G401.6 (cell line): ENCODE measurements around the gene TM4SF1.

Experiments used
- FAIRE-seq: peaks from 2 replicates; lab custom pipeline; 2012; peaks lifted over from hg19 to GRCh38; lab: Jason Lieb, UNC

Gene TM4SF1

DNA sequence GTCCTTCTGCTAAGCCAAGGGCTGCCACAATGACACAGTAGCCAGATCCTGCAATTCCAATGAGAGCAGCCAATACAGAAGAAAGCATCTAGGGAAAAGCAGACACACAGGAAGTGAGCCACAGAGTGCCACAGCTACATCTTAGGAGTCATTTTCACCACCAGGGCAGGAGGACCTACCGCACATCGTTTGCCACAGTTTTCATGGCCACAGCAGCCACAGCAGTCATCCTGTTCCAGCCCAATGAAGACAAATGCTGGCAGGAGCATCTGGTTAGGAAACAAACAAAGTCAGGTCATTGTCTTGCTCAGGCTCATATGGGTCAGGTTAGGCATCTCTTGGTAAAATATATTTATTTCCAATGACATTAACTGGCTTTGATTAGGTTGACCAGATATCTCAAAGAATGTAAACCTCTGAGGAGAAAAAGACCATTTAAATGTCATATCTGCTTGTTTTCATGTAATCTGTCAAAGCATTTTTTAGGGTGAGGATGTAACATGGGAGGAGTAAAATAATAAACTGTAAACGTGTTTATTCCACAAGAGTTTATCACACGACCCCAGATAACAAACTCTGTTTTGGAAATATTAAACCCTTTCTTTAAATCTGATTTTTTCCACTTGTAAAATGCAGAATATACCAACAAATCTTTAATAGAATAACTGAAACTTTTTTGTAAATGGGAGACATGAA is 1.8 kb downstream of the TM4SF1 start:
- peak; percentile 70 for FAIRE-seq

- no peak for FAIRE-seq
These were observed 2.5 kb downstream of the TM4SF1 start for GRCh38 chr3:149374793-149375500.

GRCh38 chr3:149374391-149374790 is 3.1 kb downstream of the TM4SF1 start:
- FAIRE-seq: peak; percentile 15

- peak; percentile 36 for FAIRE-seq
These were observed 4.0 kb downstream of the TM4SF1 start for GRCh38 chr3:149373235-149374125.

GRCh38 chr3:149371723-149372114 is 5.7 kb downstream of the TM4SF1 start:
- no peak for FAIRE-seq

GRCh38 chr3:149371001-149371722 is 6.3 kb downstream of the TM4SF1 start:
- FAIRE-seq: no peak

GRCh38 chr3:149369991-149370866 is 7.2 kb downstream of the TM4SF1 start:
- no peak for FAIRE-seq

GRCh38 chr3:149368674-149369497 is 8.6 kb downstream of the TM4SF1 start:
- no peak for FAIRE-seq

DNA sequence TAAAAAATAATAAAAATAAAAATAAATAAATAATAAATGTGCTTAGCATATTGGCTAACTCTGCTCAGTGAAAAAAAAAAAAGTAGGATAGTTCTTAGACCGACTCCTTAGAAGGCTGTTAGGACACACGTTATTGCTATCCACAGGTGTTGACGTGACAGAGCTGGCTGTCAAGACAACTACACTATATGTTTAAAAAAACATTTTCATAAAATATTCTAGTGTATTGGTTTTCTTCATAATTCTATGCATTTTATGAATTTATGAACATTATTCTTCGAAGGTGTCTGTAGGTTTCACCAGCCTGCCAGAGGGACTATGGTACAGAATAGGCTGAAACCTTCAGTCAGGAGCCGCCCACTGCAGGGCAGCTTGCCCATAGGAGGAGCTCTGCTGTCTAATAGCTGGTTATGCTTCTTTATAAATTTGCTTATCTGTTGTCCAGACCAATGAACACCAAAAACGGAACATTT is 9.2 kb downstream of the TM4SF1 start:
- no peak for FAIRE-seq

DNA sequence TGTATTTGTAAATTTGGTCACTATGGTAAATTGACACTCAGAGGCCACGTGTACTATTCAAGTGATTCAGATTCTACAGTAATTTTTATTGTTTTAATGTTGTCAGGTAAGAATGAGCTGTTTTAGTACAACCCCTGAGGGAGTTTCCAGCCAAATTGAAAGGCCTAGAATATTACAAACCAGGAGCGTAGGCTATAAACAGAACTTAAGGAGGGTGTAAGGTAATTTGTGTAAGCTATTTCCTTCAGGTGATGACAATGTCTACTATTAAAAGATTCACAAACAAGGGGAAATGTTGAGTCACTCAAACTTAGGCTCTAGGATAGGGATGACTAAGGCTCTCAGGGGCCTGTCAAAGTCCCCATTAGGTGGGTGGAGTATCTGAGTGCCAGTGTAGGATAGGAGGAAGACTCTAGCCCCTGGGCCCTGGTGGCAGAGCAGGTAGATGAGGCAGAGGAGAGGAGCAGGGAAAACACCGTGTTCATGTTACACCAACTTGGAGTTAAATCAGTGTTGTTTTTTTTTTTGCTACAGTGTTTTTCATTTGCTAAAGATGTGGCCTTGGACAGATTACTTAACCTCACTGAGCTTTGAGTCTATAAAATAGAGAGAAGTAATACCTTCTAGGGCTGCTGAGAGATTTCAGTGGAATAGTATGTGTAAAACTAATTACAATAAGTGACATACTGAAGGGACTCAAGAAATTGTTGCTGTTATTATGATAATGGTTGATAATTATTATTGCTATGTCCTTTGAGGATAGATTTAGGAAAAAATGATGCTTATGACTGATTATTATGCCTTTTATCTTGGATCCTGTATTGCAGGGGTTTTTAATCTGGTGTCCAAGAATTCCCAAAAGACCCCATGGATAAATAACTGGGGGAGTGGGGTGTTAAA is 10.3 kb downstream of the TM4SF1 start:
- peak; percentile 100 for FAIRE-seq

- FAIRE-seq: no peak
These were observed 11.4 kb downstream of the TM4SF1 start for GRCh38 chr3:149366031-149366430.

DNA sequence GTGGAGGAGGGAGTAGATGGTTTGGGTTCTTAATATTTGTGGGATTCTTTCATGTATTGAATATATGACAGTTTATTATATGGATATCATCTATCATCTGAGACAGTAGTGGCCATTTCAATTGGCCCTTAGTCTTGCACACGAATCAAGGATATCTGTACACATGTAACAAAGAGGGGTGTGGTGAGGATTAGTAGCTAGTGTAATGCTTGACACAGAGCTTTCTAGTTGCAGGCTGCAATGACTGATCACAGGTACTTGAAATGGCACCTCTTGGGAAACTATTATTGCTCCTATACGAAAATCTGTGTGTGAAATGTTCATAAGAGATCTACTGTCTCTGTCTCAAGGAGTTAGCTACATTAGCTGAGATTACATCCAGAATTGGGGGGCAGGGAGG is 12.8 kb downstream of the TM4SF1 start:
- FAIRE-seq: no peak

DNA sequence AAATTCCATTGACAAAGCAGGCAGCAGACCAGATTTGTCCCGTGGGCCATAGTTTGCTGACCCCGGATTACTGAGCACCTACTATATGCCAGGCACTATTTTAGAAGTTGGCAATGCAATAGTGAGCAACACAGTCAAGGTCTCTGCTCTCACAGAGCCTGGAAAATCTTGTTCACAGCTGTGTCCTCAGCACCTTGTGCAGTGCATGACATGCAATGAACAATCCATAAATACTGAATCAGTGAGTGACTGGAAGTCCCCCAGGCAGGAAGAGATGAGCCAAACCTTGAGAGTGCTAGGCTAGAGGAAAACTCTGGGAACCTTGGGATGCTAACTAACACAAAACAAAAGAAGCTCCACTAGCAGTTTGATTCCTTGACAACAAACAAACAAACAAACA is 14.4 kb downstream of the TM4SF1 start:
- no peak for FAIRE-seq

DNA sequence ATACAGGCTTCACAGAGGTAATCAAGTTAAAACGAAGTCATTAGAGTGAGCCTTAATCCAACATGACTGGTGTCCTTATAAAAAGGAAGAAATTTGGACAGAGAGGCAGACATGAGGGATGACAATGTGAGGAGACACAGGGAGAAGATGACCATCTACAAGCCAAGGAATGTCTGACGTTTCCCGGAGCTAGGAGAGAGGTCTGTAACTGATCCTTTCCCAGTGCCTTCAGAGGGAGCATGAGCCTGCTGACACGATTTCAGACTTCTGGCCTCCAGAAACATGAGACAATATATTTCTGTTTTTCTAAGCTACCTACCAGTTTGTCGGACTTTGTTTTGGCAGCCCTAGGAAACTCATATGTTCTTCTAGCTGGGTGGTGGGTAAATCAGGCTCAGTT is 15.1 kb downstream of the TM4SF1 start:
- FAIRE-seq: peak; percentile 3

DNA sequence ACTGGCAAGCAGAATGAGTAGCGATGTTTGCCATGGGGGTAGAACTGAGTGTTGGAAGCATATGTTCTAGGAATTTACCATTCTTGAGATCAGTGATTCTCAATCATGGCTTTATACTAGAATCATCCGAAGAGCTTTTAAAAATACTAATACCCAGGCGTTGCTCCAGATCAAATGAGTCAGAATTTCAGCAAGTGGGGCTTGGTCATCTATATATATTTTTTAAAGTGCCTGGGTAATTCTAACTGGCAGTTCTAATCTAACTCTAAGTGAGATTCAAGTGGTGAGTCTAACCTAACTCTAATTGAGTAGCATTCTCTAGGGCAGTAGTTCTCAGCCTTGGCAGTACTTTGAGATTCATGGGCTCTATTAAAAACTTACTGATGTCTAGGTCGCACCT is 20.8 kb downstream of the TM4SF1 start:
- FAIRE-seq: no peak

DNA sequence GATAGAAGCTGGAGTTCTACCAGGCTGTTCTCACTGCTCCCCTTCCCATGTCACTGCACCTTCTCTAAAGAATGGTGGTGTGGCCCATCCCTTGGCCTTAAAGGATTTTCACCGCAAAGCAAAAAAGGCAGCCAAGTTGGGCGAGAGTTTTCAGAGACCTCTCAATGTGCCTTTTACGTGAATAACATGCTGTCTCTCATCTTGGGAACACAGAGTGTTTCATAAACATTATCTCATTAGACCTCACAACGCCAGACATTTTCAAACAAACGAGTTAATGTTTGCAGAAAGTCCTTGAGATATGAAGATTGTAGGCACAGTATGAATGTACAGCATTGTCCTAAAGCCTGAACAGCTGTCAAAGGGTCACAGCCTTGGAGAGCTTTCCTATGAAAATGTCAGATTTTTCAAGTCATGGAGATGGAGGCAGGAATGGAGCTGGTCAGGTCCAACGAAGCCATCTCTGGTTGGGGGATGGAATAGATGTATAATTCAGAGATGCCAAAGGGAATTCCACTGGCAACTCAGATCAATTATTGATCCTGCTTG is 21.3 kb downstream of the TM4SF1 start:
- no peak for FAIRE-seq

DNA sequence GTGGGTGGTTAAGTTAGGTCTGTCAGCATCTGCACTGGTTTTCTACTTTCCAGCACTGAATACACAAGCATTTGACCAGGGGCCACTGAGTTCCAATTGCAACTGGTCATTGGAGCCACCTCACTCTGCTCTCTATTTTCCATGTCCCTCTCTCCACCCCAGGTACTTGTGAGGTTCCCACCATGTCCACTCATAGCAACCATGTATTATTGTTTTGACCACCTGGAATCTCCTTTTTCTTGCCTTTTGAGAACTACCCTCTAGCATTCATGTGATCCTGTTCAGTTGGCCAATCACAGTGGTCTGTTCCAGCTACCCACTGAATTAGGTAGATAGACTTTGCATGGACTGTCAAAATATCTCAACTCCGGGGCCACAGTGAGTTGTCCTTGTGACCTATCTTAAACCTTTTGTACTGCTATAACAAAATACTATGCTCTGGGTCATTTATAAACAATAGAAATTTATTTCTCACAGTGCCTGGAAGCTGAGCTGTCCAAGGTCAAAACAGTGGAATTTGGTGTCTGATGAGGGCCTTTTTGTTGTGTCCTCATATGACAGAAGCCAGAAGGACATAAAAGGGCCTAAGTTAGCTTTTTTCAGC is 23.8 kb downstream of the TM4SF1 start:
- no peak for FAIRE-seq

GRCh38 chr3:149352556-149352955 is 24.9 kb downstream of the TM4SF1 start:
- peak; percentile 93 for FAIRE-seq
